GM15510 (cell line): ENCODE measurements around the gene IL2RG.

Experiments
- POLR2A ChIP-seq: IDR thresholded peaks from 3 replicates; pipeline ENCODE4 v1.6.1; 2011; ENCODE audit warnings: borderline replicate concordance; ENCODE audit not compliant: insufficient read length; ENCODE audit errors: extremely low read depth

IL2RG gene

GRCh38 chrX:71128166-71128833, 16.9 kb upstream of the IL2RG start:
- no peak for TF ChIP-seq POLR2A

GRCh38 chrX:71118985-71119535, 7.7 kb upstream of the IL2RG start:
- no peak for TF ChIP-seq POLR2A

DNA sequence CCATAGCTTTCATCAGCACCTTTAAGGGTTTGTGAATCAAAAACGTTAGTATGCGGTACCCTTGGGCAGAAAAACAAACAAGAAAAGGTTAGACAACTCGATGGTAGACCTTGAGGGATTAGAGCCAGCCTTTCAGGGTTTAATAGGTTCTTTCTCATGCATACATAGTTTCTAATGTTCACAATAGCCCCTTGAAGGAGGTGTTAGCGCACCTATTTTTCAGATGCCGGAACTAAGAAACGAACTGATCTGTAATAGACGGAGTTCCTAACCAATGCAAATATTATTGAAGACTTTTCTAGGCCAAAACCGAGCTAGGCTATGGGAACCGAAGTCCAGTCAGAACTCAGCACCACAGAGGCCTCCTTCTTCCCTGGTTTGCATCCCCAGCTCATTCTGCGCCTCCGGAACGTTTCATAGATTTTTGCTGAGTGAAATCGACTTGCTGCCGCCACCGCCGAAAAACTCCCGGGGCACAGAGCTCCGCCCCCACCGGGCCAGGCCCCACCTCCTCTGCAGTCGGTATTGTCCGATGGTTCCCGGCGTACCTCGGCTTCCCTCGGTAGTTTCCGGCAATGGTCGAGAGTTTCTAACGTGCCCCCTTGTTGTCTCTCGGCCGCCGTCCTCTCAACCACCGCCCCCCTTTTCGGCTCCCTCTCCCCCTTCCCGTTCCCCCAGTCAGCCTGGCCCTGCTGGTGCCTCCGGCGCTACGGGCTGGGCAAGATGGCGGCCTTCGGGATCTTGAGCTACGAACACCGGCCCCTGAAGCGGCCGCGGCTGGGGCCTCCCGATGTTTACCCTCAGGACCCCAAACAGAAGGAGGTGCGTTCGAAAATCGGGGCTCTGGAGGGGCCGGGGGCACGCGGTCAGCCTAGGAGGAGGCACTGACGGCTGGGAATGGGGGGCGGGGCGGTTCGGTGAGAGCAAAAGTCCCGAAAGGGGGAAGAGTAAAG, 6.9 kb upstream of the IL2RG start, which contains the start of gene MED12:
MED12 (plus strand) TSS at position 565 of the 953 bp plus-strand sequence; CDS start at position 724, 159 bp downstream.
- TF ChIP-seq POLR2A = peak; percentile 55

- TF ChIP-seq POLR2A = no peak
Measured at GRCh38 chrX:71117358-71117757, 6.0 kb upstream of the IL2RG start.

- TF ChIP-seq POLR2A = no peak
Measured at GRCh38 chrX:71111921-71112431, 599 bp upstream of the IL2RG start.

DNA sequence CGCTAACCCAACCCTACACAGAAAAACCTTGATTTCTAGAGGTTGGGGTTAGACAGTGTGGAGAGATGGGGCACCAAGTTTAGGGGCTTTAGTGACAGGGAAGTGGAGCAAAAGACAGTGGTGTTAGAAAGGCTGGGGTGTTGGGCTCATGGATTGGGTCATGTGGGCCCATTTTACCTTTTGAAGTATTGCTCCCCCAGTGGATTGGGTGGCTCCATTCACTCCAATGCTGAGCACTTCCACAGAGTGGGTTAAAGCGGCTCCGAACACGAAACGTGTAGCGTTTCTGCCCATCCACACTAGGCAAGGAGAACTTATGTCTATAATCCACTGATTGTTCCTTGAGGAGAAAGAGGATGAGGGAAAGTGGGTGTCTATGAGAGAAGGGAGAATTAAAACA, 2.3 kb downstream of the IL2RG start:
- no peak for TF ChIP-seq POLR2A

- no peak for TF ChIP-seq POLR2A
Measured at GRCh38 chrX:71107762-71108360, 3.5 kb downstream of the IL2RG start.

GRCh38 chrX:71107245-71107644, 4.1 kb downstream of the IL2RG start:
- no peak for TF ChIP-seq POLR2A

DNA sequence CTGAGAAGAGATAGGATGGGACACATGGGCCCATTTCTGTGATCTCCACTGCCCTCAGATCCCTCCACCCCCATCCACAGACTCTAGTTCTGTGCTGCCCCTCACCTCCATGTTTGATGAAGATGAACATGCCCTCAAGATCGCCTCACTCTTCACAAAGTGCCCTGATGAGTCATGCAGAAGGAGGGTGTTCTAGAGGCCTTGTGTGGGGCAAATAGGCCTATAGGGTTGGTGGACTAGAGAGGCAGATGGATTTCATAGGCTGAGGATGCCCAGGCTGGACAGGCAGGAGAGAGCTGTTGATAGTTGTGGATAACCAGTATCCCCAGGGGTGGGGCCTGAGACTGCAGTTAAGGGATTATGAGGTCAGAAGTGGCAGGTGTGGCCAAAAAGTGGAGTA, 5.0 kb downstream of the IL2RG start, which contains the start of gene CXorf65:
CXorf65 (minus strand) TSS at position 314 of the 400 bp plus-strand sequence; CDS start at position 130, 184 bp downstream.
- no peak for TF ChIP-seq POLR2A

GRCh38 chrX:71105628-71106027, 5.7 kb downstream of the IL2RG start:
- no peak for TF ChIP-seq POLR2A

DNA sequence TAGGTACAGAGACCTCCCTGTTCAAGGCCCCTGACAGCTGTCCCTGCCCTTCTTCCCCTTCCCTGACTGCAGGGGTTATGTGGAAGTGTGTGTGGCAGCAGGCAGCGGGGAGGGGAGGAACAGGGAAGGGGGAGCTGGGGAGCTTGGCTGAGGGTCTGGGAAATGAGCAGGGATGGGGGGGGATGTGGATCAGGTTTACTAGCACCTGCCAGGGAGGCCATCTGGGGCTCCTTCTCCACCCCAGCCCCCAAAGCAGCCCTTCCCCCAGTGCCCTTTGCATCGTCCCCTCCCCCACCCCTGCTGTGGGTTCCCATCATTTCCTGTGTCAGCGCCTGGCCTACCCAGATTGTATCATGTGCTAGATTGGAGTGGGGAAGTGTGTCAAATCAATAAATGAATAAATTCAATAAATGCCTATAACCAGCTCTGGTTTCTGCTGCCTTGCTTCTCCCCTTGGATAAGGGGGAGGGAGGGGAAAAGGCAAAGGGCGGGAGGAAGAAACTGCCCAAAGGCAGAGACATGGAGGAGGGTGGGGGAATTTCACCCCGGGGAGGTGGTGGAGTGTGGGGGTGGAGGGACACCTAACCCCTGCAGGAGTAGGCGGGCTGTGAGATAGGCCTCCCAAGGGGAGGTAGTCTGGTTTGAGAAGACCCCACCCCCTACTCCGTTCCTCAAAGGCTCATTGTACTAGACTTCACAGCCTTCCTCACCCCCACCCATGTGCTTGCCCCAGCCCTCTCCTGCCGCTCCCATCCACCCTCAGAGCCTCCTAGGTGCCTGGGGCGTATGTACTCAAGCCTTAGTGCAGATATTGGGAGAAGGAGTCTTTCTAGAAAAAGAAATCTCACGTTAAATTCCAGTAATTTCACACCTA, 8.0 kb downstream of the IL2RG start:
- no peak for TF ChIP-seq POLR2A

DNA sequence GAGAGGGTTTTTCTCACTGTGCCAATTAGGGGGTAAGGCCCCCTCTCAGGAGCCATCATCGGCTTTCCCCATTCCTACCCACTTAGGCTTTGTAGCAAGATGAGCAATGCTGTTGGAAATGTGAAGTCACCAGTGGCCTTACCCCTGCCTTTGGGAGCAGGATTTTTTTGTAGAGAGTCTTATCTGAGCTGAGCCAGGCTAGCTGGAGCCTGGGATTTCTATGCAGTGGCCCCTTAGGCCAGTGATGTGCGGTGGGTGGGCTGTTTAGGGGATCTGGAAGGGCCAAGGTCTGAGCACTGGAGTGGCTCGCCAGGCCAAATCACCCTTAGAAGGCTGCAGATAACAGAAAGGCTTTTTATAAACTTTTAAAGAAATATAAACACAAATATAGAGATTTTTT, 9.1 kb downstream of the IL2RG start:
- TF ChIP-seq POLR2A = no peak

GRCh38 chrX:71100581-71101505, 10.5 kb downstream of the IL2RG start:
- no peak for TF ChIP-seq POLR2A
